Tibial nerve (tissue), 4 donors: ENCODE measurements around the gene ATP6V0D1.

ENCODE experiments used
- CTCF ChIP-seq, 5 experiments: fragments of 200-600 bp in 3 of 5; fragments of 450-650 bp in 2 of 5; sonication (generic) in 3 of 5; IDR thresholded peaks; one replicate each; pipeline ENCODE4 v1.5.1; 2016 to 2019; ENCODE audit warnings: antibody characterized with exemption in 5 of 5, mild to moderate bottlenecking in 3 of 5, moderate library complexity in 2 of 5
- EP300 ChIP-seq, 2 donors: sonication (generic); formaldehyde crosslinking; IDR thresholded peaks; one replicate each; pipeline ENCODE4 v1.6.1; 2017; ENCODE audit warnings: antibody characterized with exemption in 2 of 2, mild to moderate bottlenecking in 1 of 2
- POLR2A ChIP-seq, 2 donors: fragments of 450-650 bp; IDR thresholded peaks; one replicate each; pipeline ENCODE4 v1.6.1; 2017; ENCODE audit warnings: antibody characterized with exemption in 2 of 2, mild to moderate bottlenecking in 2 of 2, moderate library complexity in 2 of 2

- TF ChIP-seq CTCF (IDR thresholded peaks at IDR 0.05) (no peak), EP300 (IDR thresholded peaks at IDR 0.05) (no peak), POLR2A (IDR thresholded peaks at IDR 0.05) (no peak)
Measured at GRCh38 chr16:67392301-67393059, 88.5 kb downstream of the ATP6V0D1 start.
